B cell (primary cell): ENCODE measurements around the gene TSG101. TPM values are rescaled to one million over a fixed set of nuclear protein-coding genes. Genes with fewer than 3 reads are reported as not detected.

ENCODE experiments used
- ATAC-seq: fragments of 200-7000 bp; cut with Tn5 transposase; one replicate; pipeline ENCODE4 v1.10.0; 2021; ENCODE audit warnings: low read depth, mild to moderate bottlenecking, moderate number of reproducible peaks, moderate library complexity
- CTCF ChIA-PET: fragments of 350-600 bp; sonication (Branson Sonifier 250); formaldehyde crosslinking; loops from one replicate; lab custom pipeline; 2021; ENCODE audit warnings: antibody characterized with exemption, inconsistent platforms; lab: Charles Lee
- POLR2A ChIA-PET: fragments of 350-600 bp; sonication (Branson Sonifier 250); formaldehyde crosslinking; loops from one replicate; lab custom pipeline; 2021; ENCODE audit warnings: antibody characterized with exemption; lab: Charles Lee
- DNase-seq: peaks from one replicate; pipeline ENCODE4 v3.0.0; 2013
- H2AFZ ChIP-seq: 2 replicates; pipeline ENCODE4 v1.6.1; 2012; ENCODE audit warnings: mild to moderate bottlenecking, low read depth, low read length; ENCODE audit not compliant: insufficient read depth, poor library complexity, severe bottlenecking
- H3K27ac ChIP-seq, 2 donors: 1 replicate in 1 of 2; 2 replicates in 1 of 2; pipeline ENCODE4 v1.5.1; 2012 to 2013; ENCODE audit warnings: low read length in 2 of 2, mild to moderate bottlenecking in 2 of 2, moderate library complexity in 1 of 2
- H3K27me3 ChIP-seq, 4 experiments: fragments of 200-600 bp in 1 of 4; sonication (generic) in 1 of 4; replicated peaks in 1 of 4; 1 replicate in 2 of 4; 2 replicates in 2 of 4; pipeline versions ENCODE4 v1.6.1 to v1.7.0; 2013 to 2016; ENCODE audit warnings: low read length in 3 of 4, mild to moderate bottlenecking in 2 of 4, mixed read lengths in 1 of 4, moderate library complexity in 1 of 4; ENCODE audit not compliant: insufficient read depth in 4 of 4, control insufficient read depth in 3 of 4; ENCODE audit errors: control extremely low read depth in 1 of 4
- H3K36me3 ChIP-seq, 2 experiments: replicated peaks in 1 of 2; 1 replicate in 1 of 2; 2 replicates in 1 of 2; pipeline versions ENCODE4 v1.6.1 to v1.7.1; 2013; ENCODE audit warnings: low read length in 1 of 2; ENCODE audit not compliant: insufficient read depth in 2 of 2, control insufficient read depth in 1 of 2; ENCODE audit errors: control extremely low read depth in 1 of 2, extremely low read depth in 1 of 2
- H3K4me1 ChIP-seq, 2 donors: fragments of 200-600 bp in 1 of 2; sonication (generic) in 1 of 2; 1 replicate in 1 of 2; 2 replicates in 1 of 2; pipeline versions ENCODE4 v1.5.1 to v1.6.1; 2013 to 2017; ENCODE audit warnings: low read length in 2 of 2; ENCODE audit not compliant: control insufficient read depth in 2 of 2, insufficient read depth in 2 of 2
- H3K4me2 ChIP-seq: replicated peaks from 2 replicates; pipeline ENCODE3; 2012; ENCODE audit warnings: mild to moderate bottlenecking, low read depth, low read length; ENCODE audit not compliant: poor library complexity, severe bottlenecking
- H3K4me3 ChIP-seq, 5 experiments: fragments of 200-600 bp in 1 of 5; sonication (generic) in 1 of 5; 1 replicate in 3 of 5; 2 replicates in 2 of 5; pipeline versions ENCODE4 v1.5.1 to v1.7.0; 2011 to 2016; ENCODE audit warnings: low read length in 4 of 5, mild to moderate bottlenecking in 4 of 5, low read depth in 2 of 5, control low read depth in 1 of 5, moderate library complexity in 1 of 5; ENCODE audit not compliant: insufficient read depth in 1 of 5; ENCODE audit errors: control extremely low read depth in 1 of 5, extremely low read depth in 1 of 5
- H3K79me2 ChIP-seq: fragments of 200-600 bp; sonication (generic); one replicate; pipeline ENCODE4 v1.6.0; 2016; ENCODE audit warnings: low read length; ENCODE audit not compliant: control insufficient read depth, insufficient read depth
- H3K9ac ChIP-seq: fragments of 200-600 bp; sonication (generic); 2 replicates; pipeline ENCODE4 v1.6.1; 2017; ENCODE audit warnings: mild to moderate bottlenecking, low read length, moderate library complexity
- H3K9me3 ChIP-seq, 3 donors: one replicate each; pipeline versions ENCODE4 v1.6.1 to v1.7.1; 2013; ENCODE audit warnings: low read length in 2 of 3; ENCODE audit not compliant: control insufficient read depth in 2 of 3, insufficient read depth in 1 of 3; ENCODE audit errors: control extremely low read depth in 1 of 3
- H4K20me1 ChIP-seq: 2 replicates; pipeline ENCODE4 v1.6.0; 2012; ENCODE audit warnings: mild to moderate bottlenecking, low read length; ENCODE audit not compliant: insufficient read depth, control insufficient read depth, poor library complexity, severe bottlenecking
- H3K27ac Mint-ChIP-seq: one replicate; pipeline ENCODE4 v1.8.0; 2021; ENCODE audit warnings: mixed read lengths
- H3K27me3 Mint-ChIP-seq: one replicate; pipeline ENCODE4 v1.8.0; 2021; ENCODE audit warnings: mixed read lengths
- H3K4me1 Mint-ChIP-seq: one replicate; pipeline ENCODE4 v1.8.0; 2021; ENCODE audit warnings: mixed read lengths
- H3K4me3 Mint-ChIP-seq: one replicate; pipeline ENCODE4 v1.8.0; 2021; ENCODE audit warnings: mixed read lengths
- H3K9me3 Mint-ChIP-seq: one replicate; pipeline ENCODE4 v1.8.0; 2022; ENCODE audit warnings: mixed read lengths; ENCODE audit not compliant: insufficient read depth
- CTCF ChIP-seq: fragments of 200-600 bp; IDR thresholded peaks from one replicate; pipeline ENCODE4 v1.8.0; 2022; ENCODE audit warnings: antibody characterized with exemption, mild to moderate bottlenecking
- EZH2 ChIP-seq: IDR thresholded peaks from 2 replicates; pipeline ENCODE4 v1.6.1; 2012; ENCODE audit warnings: borderline replicate concordance, low read depth, mild to moderate bottlenecking, moderate library complexity, low read length; ENCODE audit not compliant: insufficient read depth, poor library complexity, severe bottlenecking
- WGBS: methylation state at CpG from one replicate; pipeline ENCODE4 v1.1.5; 2013; ENCODE audit warnings: missing lambda C conversion rate; ENCODE audit not compliant: insufficient coverage; 5-methylcytosine and 5-hydroxymethylcytosine counted together
- intact Hi-C: fragments of 100-400 bp; cut with micrococcal nuclease; formaldehyde crosslinking; loops from one replicate; pipeline ENCODE4 v1.10.0; 2022
- polyA plus RNA-seq: library from polyadenylated mRNA; depleted of rRNA; stranded (reverse); fragments of >200 nt; gene quantifications from 2 replicates; pipeline ENCODE4 v1.2.3, GENCODE V29; 2012
- total RNA-seq, 2 donors: library from RNA; stranded (reverse); fragments of 120-200 nt in 1 of 2; gene quantifications; 1 replicate in 1 of 2; 2 replicates in 1 of 2; pipeline versions ENCODE4 v1.2.3 to v1.2.4, GENCODE V29; 2013 to 2022

Gene TSG101
- total and polyA plus RNA-seq, 2 donors (not counting 1 experiment from before 2014, with no cell fraction given) = 50.9 to 56.5 TPM

GRCh38 chr11:18536209-18536608 lies 9.5 kb upstream of the TSG101 start:
- DNase-seq (no peak), ATAC-seq (no peak)
- H3K27ac ChIP-seq = no peak overlapping the region
- Mint-ChIP-seq H3K27me3 (no peaks in the 10 kb centered on the region), H3K9me3 (no peaks in the 10 kb centered on the region), H3K27ac (no peak overlapping the region), H3K4me3 (no peak overlapping the region), H3K4me1 (no peaks in the 10 kb centered on the region)
- intact Hi-C loops = no loop called here
- peaks cover 3 to 5% of the 10 kb centered on the region in 2 experiments for H3K36me3 ChIP-seq
- no peak overlapping the region for H3K4me2 ChIP-seq
- no peaks in the 10 kb centered on the region for H3K4me1 ChIP-seq
- no peak for TF ChIP-seq CTCF
- no peak for TF ChIP-seq EZH2
- no CpG with 5 or more reads among the region's 1 CpG for WGBS
- no peak overlapping the region for H3K4me3 ChIP-seq
- H4K20me1 ChIP-seq = no peaks in the 10 kb centered on the region
- no peaks in the 10 kb centered on the region for H3K9me3 ChIP-seq
- no peaks in the 10 kb centered on the region for H3K79me2 ChIP-seq
- no peaks in the 10 kb centered on the region for H3K27me3 ChIP-seq
- H2AFZ ChIP-seq = no peak overlapping the region
- ChIA-PET POLR2A (interaction anchor here (1.0 kb wide), 1 partner anchor 10 kb away, joined by 3 read pairs; the partner anchor contains the start of gene TSG101), CTCF (no interaction called here)
- H3K9ac ChIP-seq = no peak overlapping the region

GRCh38 chr11:18534245-18534644 lies 7.5 kb upstream of the TSG101 start:
- CTCF ChIA-PET = no interaction called here
- Histone ChIP-seq H2AFZ (no peak overlapping the region), H3K27ac (no peak overlapping the region), H3K9ac (no peak overlapping the region), H4K20me1 (no peaks in the 10 kb centered on the region), H3K27me3 (no peaks in the 10 kb centered on the region), H3K36me3 (peaks cover 3 to 5% of the 10 kb centered on the region in 2 experiments), H3K4me1 (no peaks in the 10 kb centered on the region), H3K4me2 (no peak overlapping the region), H3K9me3 (no peaks in the 10 kb centered on the region), H3K4me3 (no peak overlapping the region), H3K79me2 (no peaks in the 10 kb centered on the region)
- ATAC-seq = no peak
- no peak overlapping the region for H3K4me3 Mint-ChIP-seq
- TF ChIP-seq CTCF (no peak), EZH2 (no peak)
- intact Hi-C loops = no loop called here
- no peak overlapping the region for H3K27ac Mint-ChIP-seq
- WGBS = no CpG with 5 or more reads among the region's 1 CpG
- H3K4me1 Mint-ChIP-seq = no peaks in the 10 kb centered on the region
- H3K27me3 Mint-ChIP-seq = no peaks in the 10 kb centered on the region
- POLR2A ChIA-PET = no interaction called here
- no peak for DNase-seq
- no peaks in the 10 kb centered on the region for H3K9me3 Mint-ChIP-seq
